ENCODE measurements around the gene CLCN1.

- TF ChIP-seq GATA3 (IDR thresholded peaks at IDR 0.05; ENCODE audit: low read depth, low read length) (no peak), GATA2 (IDR thresholded peaks at IDR 0.05; ENCODE audit: low read depth, low read length) (no peak)
Observed at GRCh38 chr7:143314127-143314526, 1.8 kb upstream of the CLCN1 start.
